Neural cell (in vitro differentiated cells): ENCODE results near the gene PAEP.

Experiments
- EP300 ChIP-seq: fragments of 450-650 bp; conservative IDR thresholded peaks from 2 replicates; pipeline ENCODE4 v1.6.1; 2014; ENCODE audit warnings: antibody characterized with exemption, mild to moderate bottlenecking, moderate library complexity; ENCODE audit not compliant: poor library complexity, severe bottlenecking
- EZH2 ChIP-seq: fragments of 200-600, 300-800 bp; shearing (Covaris generic), sonication (generic); IDR thresholded peaks from 2 replicates; pipeline ENCODE4 v1.6.1; 2014; ENCODE audit warnings: antibody characterized with exemption, low read length, borderline replicate concordance, mild to moderate bottlenecking; ENCODE audit not compliant: insufficient read depth, poor library complexity, severe bottlenecking
- POLR2AphosphoS5 ChIP-seq: IDR thresholded peaks from 2 replicates; pipeline ENCODE4 v1.6.1; 2012
- SMC3 ChIP-seq: fragments of 450-650 bp; conservative IDR thresholded peaks from 2 replicates; pipeline ENCODE4 v1.6.1; 2014; ENCODE audit warnings: antibody characterized with exemption, mild to moderate bottlenecking, moderate library complexity; ENCODE audit not compliant: poor library complexity
- TAF1 ChIP-seq: IDR thresholded peaks from 2 replicates; pipeline ENCODE4 v1.6.1; 2012; ENCODE audit warnings: low read depth
- TF ChIP-seq, protein P1 (sequence below): fragments of 450-650 bp; IDR thresholded peaks from 2 replicates; pipeline ENCODE4 v1.5.1; 2014; ENCODE audit warnings: antibody characterized with exemption, mild to moderate bottlenecking, moderate library complexity; ENCODE audit not compliant: poor library complexity, severe bottlenecking

- TF ChIP-seq EP300: no peak
- TF ChIP-seq EZH2: no peak
- TF ChIP-seq, protein P1, sequence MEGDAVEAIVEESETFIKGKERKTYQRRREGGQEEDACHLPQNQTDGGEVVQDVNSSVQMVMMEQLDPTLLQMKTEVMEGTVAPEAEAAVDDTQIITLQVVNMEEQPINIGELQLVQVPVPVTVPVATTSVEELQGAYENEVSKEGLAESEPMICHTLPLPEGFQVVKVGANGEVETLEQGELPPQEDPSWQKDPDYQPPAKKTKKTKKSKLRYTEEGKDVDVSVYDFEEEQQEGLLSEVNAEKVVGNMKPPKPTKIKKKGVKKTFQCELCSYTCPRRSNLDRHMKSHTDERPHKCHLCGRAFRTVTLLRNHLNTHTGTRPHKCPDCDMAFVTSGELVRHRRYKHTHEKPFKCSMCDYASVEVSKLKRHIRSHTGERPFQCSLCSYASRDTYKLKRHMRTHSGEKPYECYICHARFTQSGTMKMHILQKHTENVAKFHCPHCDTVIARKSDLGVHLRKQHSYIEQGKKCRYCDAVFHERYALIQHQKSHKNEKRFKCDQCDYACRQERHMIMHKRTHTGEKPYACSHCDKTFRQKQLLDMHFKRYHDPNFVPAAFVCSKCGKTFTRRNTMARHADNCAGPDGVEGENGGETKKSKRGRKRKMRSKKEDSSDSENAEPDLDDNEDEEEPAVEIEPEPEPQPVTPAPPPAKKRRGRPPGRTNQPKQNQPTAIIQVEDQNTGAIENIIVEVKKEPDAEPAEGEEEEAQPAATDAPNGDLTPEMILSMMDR: no peak
- no peak for TF ChIP-seq TAF1
- TF ChIP-seq POLR2AphosphoS5: no peak
- TF ChIP-seq SMC3: no peak
Measured at GRCh38 chr9:135514342-135515082, 47.0 kb upstream of the PAEP start.
